Stimulated activated CD8-positive, alpha-beta memory T cell treated with anti-CD3 and anti-CD28 coated beads, Interleukin-7, amount 100 ng/mL, for 4 hours (primary cell): ENCODE results near the gene TAF4B.
"Not testable (repeated sequence)": the region's sequence is repeated elsewhere in the genome, so short reads cannot be mapped to it uniquely, and the experiment has no call there.

Experiments used
- DNase-seq, 2 donors: peaks; one replicate each; pipeline ENCODE4 v3.0.0-alpha.2; 2020; ENCODE audit warnings: low read depth in 2 of 2

TAF4B gene

DNA sequence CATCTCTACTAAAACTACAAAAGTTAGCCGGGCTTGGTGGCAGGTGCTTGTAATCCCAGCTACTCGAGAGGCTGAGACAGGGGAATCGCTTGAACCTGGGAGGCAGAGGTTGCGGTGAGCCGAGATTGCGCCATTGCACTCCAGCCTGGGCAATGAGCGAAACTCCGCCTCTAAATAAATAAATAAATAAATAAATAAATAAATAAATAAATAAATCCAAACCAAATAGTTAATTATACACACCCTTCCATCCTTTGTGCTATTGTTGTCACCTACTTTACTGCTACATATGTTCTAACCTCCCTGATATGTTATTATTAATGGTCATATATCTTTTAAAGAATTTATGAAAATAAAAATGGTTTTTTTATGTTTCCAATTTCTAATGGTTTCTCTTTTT is 155.3 kb downstream of the TAF4B start:
- DNase-seq, result not testable (repeated sequence)

DNA sequence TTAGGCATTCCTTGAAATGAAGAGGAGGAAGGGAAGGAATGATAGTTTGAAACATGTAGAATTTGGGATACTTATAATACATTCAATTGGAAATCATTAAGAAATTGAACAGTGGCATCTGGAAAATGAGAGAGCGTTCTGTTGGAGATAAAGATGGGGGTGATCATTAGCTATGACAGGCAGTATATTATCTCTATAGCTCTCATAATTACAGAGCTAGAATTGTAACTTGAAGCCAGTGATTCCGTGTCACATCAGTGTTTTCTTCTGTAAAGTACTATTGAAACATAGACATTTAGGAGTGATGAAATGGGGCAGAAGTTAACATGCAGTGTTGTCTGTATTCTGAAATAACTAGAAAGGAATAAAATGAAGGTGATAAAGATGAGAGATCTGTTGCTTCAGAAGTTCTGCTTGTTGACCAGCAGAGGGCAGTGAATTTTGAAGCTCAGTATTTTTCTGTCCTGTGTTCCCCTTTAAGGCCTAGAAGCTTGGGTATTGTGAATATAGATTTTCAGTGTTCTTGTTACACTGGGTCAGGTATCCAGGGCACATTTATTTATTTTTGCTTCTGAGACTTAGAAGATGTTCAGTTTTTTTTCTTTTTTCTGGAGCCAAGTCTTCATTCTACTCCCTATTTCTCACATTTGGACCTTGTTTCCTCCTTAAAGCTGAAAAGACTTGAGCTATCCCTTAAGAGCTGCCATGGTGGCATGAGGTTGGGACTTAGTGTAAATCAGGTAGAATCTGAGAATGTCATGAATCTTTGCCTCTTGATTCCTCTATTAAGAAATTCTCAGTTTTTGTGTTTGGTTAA is 157.4 kb downstream of the TAF4B start:
- DNase-seq, result no peak

DNA sequence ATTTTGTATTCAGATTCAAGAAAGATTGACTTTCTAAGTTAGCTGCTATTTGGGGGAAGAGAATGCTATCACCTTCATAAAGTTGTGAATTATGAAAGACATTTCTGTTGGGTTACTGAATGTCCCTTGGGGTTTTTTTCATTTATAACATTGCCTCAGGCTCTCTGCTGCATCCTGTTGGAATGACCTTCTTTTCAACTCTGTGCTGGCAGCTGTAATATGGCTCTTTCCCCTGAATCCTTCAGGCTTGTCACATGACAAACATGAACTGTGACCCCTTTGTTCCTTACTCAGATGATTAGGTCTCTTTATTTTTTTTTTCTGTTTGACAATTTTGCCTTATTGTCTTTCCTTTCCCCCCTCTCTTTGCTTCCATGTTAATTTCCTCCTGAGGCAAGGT is 159.8 kb downstream of the TAF4B start:
- no peak for DNase-seq

DNA sequence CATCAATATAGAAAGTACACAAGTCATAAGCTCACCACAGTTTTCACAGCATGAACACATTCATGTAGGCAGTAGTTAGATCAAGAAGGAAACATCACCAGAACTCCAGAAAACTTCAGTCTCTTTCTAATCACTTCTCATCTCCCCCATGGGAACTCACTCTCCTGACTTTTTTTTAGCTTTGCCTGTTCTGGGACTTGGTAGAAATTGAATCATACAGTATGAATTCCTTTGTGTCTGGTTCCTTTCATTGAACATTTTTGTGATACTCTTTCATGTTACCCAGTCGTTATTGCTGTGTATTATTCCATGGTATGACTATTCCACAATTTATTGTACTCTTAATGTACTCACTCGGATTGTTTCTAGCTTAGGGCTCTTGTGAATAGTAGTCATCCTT is 160.2 kb downstream of the TAF4B start:
- DNase-seq, result no peak

DNA sequence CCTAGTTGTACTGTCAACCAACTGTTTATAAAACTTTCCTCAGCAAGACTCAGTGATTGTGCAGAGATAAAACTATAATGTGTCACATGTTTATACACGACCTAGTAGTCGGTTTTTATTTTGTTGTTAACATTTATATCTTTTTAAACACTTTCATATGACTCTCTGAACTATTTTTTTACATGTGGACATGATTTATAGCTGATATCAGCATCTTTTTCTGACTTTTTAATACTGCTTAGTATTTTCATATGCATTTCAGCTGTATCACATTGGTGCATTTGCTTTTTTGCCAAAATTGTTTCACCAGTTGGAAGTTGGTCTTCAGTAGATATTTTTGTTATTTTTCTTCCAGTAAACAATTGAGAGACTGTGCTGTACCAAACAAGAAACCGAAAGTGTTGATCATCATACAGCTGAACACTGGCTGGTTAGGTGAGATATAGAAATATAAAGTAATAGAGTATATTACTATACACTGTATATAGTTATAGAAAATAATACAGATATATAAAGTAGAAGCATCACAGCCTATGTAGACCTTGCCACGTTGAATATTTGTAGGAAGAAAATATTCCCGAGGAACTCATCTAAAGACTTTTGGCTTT is 167.9 kb downstream of the TAF4B start:
- no peak for DNase-seq

DNA sequence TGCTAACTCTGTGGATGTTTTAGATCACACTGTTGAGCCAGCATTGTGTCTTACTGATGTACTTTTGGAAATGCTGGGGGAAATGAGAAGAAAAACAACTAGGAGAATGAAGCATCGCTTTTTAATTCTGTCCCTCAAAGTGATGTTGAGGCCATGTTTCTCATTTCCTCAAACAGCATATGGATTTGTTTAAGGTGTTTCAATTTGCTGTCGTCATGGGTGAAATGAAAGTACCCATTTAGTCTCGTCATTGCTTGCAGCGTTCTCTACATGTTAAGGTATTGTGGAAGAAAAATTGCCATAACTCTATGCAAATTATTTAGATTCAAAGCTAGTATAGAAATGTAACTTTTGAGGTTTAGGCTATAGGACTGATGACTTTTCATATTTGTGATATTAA is 170.8 kb downstream of the TAF4B start:
- no peak for DNase-seq

DNA sequence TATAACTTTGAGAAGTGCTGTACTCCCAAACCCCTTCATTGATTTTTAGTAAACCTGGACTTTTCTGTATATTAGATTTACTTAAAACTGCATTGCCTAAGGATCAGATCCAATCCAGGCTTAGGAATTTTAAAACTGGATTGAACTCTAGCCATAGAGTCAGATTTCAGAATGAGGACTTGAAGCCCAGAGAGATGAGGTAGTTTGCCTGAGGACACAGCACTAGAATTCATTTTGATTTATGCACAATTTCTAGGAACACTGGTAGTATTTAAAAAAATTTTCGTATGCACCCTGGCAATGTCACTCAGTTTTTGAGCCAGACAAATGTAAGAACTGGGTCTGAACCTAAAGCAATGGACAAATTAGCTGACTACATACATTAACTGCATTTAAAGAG is 177.2 kb downstream of the TAF4B start:
- no peak for DNase-seq

DNA sequence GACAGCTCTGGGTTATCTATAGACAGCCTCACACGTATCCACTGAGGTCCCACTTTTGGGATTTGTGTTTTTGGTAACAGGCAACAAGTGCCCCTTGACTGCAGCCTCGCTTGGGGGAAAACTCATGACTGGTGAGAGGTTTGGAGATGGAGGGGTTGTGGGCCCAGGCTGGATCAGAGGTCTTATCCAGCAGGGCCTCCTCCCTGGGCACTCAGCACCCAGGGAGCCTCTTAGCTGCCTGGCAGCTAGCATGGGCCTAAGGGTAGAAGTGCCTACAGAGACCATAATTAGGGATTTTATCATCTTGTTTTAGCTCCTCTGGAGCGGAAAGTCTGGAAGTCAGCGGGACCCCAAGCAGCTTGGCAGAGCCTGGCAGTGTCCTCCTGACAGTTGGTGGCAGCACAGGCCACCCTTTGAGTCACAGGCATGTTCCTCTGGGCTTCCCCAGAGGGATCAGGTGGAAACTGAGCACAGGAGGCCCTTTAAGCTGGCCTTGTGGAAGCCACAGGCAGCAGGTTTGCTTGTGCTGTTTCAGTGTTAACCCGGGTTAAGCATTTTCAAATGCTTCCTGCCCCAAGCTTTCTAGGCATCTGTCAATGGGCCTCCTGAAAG is 179.1 kb downstream of the TAF4B start:
- DNase-seq, result no peak

DNA sequence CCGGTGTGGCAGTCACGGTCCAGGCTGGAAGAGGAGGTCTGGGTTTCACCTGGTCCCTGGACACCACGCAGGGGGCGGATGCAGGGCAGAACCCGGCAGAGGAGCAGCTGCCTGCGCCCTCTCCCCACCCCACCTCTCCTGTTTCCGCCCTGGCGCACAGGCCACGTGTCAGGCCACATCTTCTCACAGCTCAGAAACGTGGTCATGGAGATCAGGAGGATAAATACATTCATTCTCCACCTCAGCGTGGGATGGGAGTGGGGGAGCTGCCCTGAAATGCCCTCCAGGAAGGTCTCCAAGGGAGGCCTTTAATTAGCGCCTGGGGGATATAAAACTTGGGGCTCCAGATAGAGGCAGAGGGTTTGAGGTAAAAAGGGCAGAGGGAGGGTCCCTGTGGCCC is 180.1 kb downstream of the TAF4B start:
- DNase-seq, result no peak

DNA sequence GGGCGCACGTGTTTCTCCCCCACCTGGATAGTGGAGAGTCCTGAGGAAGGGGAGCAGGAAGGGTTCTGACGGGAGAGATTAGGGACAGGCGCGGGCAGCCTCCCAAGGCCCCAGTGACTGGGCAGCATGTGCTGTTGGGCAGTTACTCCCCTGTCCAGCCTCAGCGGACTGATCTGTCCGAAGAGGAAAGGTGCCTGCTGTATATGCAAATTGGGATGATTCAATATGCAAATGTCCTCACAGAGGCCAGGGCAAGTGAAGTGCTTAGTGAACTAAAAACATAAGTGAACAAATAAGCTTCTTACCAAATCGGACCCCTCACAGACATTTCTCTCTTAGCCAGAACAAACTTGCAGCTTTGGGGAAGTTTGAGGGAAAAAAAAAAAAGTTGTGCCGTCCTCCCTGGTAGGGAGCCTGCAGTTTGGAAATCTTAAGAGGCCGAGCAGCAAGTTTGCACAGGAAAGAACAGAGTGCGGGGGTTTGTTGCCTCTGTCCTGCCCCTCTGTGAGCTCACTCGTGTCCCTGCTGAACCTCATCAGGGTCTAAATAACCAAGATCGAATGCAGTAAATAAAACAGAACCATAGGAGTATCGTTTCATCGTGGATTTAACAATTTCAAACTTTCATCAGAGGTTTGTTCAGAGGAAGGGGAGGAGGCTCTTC is 180.7 kb downstream of the TAF4B start:
- no peak for DNase-seq

DNA sequence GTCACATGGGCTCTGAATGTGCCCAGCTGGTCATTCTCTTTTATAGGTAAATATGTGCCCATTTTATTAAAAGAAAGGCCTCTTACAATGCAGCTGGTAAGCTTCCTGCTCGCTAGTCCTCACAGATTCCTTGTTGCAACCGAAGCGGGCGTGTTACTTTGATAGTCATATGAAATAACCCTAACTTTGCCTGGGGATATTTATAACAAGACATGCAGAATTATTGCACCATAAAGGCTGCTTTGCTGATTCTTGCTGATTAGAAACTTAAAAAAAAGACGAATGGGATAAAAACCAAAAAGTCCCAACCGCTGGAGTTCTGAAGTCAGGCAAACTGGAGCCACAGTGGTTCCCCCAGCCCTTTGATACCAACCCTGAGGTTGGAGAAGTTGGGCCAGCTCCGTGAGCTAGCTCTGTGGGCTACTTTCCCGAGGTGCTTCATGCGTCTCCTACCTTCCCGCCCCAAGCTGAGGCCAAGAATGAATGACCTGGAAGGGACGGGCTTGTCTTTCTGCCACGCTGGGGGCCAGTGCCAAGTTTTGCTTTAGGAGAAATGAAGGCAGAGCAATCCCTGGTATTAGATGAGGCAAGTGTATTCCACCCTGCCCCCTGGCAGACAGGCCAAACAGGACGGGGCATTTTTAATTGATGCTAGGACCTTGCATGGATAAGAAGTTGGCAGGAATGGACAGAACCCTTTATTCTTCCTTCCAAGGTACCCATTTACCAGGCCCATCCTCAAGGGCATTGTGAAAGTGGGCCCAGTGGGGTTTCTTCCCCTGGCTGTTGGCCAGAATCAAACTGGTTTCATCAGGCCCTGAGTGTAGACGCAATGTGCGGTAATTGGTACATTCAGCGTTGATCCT is 181.7 kb downstream of the TAF4B start:
- no peak for DNase-seq

DNA sequence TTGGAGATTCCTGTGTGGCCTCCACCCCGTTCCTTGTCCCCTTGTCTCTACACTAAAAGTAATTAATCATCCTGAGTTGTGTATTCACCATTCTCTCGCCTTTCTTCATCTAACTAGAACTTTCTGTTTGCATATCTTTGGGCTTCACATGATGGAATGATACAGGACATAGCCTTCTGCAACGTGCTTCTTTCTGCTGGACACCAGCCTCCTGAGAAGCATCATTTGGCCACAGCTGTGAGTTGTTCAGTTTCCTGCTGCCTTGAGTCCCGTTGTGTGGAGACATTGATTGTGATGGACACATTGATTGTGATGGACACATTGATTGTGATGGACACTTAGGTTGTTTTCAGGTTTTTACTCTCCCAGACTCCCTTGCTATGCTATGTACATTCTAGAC is 182.8 kb downstream of the TAF4B start:
- DNase-seq, result no peak

DNA sequence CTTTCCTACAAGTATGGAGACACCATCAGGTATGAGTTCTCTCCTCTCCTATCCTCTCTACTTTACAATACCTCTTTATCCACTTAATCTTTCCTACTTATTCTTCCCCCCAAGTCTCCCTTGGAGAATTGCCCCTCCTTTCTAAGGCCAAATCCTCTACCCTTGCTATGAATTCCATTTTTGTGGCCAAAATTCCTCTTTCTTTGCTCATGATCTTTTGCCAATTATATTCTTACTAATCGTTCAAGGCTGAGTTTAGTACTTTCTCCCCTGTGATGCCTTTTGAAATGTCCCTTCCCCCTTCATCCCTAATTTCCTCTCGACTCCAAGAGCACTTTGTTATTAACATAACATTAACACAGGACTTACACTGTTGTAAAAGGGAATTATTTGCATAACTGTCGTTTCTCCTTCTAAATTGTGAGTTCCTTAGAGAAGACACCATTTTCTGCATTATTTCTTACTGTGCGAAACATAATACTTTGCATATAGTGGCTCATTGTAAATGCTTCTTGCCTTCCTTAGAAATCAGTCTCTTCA is 188.7 kb downstream of the TAF4B start:
- DNase-seq, result no peak

DNA sequence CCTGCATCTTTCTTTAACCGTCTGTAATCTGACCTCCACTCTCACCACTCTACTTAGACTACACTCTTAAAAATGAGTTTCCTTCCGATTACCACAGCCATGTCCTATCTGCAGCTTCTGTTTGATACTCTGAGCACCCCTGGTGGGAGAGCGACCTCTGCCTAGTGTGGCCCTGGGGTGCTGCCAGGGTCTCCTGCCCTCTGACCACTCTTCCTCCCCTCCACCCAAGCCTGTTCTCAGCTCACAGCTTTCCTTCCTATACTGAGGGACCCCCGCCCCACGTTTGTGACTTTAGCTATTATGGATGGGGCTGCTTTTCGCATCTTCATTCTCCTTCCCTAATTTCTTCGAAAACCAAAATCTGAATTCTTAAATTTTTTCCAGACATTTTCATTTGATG is 189.4 kb downstream of the TAF4B start:
- no peak for DNase-seq

DNA sequence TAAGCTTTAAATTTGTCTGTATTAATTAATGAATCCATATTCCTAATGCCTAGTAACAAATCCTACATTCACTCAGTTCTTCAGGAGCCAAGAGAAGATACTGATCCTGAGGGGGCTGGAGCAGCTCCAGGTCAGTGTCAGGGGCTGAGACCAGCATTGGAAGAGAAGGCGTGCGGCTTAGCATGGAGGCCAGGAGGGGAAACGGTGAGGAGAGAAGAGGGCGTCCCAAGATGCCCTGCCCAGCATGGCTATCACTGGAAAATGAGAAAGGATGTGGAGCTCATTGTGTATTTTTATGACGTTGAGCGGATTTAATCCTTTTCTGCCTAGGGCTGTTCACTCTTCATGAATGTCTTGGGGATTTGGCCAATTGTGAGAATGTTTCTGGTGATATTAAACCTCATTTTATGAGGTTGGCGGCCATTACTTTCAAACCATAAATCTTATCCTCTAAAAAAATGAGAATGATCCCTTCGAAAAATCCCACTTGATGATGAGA is 190.5 kb downstream of the TAF4B start:
- no peak for DNase-seq

DNA sequence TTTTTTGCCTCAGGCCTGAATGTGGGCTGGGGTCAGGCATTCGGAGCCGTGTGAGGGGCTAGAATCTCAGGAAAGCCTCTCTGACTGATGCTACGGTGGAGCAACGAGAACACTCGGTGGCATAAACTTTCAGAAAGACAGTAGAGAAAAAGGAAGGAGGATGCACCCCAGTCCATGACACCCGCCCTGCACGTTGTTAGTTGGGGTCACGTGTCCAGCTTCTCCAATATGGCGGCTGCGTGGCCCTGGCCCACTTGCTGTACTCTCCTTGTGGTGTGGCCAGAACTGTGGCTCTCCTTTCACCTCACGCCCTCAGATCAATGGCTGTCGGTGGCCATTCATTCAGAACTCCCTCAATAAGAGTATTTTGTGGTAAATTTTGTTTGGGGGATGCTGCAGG is 190.9 kb downstream of the TAF4B start:
- DNase-seq, result no peak

DNA sequence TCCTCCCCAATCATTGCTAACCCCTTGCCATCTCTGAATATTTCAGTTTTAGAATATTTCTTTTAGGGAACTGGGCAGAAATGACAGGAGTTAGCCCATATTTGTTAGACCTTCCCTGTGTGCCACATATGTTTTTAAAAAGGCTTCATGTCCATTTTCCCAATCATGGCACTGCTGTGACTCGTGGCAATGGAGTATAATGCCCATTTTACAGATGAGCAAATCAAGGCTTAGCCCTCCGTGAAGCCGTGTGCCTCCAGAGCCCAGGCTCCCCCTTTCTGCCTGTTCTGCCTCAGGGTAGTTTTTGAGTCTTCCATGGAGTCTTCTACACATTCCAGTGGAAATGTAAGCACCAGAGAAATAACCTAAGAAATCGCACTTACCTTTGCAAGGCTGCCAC is 192.0 kb downstream of the TAF4B start:
- DNase-seq, result no peak

DNA sequence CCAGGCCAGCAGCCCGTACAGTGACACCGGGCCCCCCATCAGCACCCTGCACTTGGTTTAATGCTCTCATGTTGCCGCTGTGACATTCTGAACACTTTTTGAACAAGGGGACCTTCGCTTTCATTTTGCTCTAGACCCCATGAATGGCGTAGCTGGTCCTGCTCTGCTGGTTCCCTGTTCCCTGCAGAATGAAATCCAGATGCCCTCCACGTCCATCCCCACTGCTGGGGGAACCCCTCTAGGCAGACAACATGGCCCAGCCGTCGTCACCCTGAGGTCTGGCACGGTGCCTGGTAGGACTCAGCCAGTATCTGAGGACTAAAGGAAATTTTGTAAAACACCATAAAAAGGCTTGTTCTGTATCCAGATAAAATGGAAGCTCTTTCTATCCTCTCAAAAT is 193.5 kb downstream of the TAF4B start:
- DNase-seq, result no peak

DNA sequence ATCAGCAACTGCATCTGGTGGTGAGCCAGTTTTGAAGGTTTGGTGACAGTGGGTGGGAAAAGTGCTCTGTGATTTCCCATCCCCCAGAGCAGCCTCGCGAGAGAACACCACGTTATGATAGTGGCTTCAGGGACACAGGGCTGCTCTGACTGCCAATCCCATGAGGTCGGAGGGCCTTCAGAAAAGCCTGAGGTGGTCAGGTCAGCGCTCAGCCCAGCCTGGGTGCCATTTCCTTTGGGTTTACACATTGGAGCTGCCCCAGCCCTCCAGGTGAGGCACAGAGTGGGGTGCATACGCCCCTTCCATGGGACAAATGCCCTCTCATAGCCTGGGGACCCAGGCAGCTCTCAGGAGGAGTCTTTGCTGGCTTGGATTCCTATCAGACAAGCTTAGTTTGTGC is 195.3 kb downstream of the TAF4B start:
- no peak for DNase-seq

DNA sequence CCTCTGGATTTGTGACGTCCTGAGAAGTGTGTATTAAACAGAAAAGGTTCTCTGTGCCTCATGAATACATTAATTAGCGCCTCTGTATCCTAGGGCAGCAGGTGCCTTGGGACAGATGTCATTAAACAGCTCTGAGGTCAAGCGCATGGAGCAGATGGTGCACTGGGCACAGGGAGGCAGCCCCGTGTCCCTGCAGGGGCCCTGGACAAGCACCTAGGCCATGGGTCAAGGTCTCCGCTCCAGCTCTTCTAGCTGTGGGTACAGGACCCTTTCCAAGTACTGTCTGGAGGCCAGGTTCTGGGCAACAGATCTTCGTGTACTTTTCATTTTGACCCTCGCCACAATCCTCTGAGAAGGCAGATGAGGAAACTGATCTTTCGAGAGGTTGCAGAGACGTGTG is 195.7 kb downstream of the TAF4B start:
- no peak for DNase-seq

DNA sequence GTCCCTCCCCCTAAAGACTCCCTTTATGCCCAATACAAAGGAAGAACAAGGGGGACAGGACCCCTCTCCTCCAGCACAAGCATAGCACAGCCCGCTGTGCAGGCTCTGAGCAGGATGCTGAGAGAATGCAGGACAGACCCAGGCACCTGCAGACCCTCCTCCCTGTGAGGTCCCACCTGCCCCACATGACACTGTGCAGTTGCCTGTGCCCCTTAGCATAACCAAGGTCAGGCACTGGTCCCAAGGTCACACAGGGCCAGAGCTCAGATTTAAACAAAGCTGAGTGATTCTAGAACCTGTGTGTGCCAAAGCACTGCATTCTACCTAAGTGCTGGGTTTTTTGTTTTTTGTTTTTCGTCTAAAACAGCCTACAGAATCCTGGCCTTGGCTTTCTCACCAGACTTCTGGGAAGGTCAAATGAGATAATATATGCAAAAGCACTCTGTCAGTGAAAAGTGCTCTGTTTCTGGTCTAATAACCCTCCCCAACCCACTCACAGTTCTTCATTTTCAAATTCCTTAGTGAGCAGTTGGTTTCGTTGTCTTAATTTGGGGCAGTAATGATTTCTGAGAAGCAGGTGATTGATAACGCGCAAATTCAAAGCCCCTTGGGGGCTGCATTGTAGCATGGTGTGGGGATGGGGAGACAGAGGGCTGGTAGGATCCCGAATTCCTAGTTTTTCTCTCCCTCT is 196.4 kb downstream of the TAF4B start:
- no peak for DNase-seq
